GM18873 (cell line): ENCODE measurements around the gene USP20.
"Not testable (repeated sequence)": the region's sequence is repeated elsewhere in the genome, so short reads cannot be mapped to it uniquely, and the experiment has no call there.

Experiments
- ATAC-seq: cut with Tn5 transposase; IDR thresholded peaks from one replicate; pipeline ENCODE4 v1.9.1; 2021; ENCODE audit warnings: mild to moderate bottlenecking, moderate library complexity, moderate number of reproducible peaks; ENCODE audit not compliant: unreplicated experiment, low FRiP score

USP20 gene

DNA sequence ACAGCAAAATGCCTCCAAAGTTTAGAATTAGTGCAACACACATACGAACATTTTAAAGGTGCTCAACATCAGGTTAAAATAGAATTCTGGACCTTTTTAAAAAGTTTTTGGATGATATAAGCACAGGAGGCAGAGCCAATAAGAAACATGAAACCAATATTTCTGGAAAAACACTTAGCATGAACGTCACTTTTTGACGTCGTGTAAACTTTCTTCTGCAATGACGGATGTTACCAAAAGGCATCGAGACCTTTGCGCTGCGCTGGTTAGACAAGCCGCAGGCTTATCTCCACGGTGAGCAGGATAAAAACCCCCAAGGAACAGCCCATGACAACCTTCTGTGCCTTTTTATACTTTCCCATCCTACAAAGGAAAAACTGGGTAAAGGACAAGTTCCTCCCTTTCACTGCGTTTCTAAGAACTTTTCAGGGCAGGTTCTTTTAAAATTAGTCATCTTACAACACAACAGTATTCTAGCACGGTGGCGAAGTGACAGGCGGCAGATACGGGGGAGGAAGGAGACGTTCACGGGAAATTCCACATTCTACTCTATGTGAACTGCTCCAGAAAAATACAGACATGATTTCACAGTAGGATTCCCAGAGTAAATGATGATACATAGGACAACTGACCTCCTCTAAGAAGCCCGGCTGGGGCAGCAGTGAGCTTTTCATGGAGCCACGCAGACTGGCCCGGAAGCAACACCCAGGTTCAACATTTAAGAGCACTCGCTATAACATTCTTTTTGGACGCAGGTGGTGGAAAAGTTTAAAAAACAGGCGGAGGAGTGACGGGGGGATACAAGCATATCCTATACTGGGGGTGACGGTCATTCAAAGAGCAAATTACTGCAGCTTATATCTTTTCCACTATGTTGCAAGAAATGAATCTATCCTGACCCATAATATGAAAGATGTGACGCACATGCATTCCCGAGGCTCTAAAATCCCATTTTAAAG is 52.4 kb downstream of the USP20 start:
- ATAC-seq: no peak

GRCh38 chr9:129888293-129889121 is 53.2 kb downstream of the USP20 start:
- ATAC-seq: peak; percentile 54

- ATAC-seq: no peak
These were observed 54.1 kb downstream of the USP20 start for GRCh38 chr9:129889122-129889940.

- ATAC-seq: no peak
These were observed 54.9 kb downstream of the USP20 start for GRCh38 chr9:129889941-129890717.

DNA sequence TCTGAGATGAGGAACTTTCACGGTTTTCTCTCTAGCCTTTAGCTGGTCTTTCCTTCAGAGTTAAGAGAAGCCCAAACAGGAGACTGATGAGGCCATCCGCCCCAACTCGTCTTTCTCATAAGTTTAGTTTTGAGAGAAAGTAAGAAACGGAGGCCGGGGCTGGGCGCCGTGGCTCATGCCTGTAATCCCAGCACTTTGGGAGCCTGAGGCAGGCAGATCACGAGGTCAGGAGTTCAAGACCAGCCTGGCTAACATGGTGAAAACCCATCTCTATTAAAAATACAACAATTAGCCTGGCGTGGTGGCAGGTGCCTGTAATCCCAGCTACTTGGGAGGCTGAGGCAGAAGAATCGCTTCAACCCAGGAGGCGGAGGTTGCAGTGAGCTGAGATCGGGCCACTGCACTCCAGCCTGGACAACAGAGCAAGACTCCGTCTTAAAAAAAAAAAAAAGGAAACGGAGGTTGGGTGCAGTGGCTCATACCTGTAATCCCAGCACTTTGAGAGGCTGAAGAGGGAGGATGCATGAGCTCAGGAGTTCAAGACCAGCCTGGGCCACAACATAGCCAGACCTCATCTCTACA is 55.6 kb downstream of the USP20 start:
- ATAC-seq: not testable (repeated sequence)

GRCh38 chr9:129891569-129891968 is 56.3 kb downstream of the USP20 start:
- no peak for ATAC-seq

GRCh38 chr9:129894120-129894823 is 59.0 kb downstream of the USP20 start:
- ATAC-seq: no peak

DNA sequence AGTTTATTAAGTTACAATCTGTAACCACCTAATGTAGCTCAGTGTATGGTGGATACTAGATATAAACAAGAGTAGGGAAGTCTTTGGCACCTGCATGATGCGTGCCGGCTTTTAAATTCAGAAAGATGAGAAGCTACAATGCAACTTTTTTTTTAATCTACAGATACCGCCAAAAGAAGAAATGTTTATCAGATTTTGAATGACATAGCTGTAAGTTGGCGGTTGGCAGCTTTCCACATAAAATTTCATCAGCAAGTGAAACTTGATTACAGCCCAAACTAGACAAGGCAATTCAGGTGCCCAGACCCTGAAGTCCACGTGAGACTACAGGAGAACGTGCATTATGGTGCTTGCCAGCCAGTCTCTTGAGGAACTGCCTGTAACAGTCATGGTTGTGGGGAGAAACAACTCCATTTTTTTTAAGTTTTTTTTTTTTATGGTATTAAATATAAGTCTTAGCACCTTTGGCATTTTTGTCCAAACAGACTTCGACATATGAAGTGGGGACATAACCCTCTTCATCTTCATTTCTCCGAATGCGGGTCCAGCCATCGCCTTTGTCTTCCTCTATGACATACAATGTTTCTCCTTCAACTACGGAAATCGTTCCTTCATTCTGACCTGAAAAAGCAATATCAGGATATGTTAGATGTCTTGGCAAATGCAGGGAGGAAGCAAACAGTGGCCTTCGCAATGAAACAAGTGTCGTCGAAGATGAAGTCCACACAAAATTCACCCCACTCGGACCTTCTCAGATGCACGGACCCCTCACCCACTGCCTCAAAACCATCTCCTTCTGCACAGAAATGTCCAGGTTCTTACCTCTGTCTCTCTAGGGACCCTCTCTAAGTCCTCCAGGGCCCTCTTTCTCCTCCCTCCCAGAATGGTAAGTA is 60.4 kb downstream of the USP20 start:
- ATAC-seq: no peak

DNA sequence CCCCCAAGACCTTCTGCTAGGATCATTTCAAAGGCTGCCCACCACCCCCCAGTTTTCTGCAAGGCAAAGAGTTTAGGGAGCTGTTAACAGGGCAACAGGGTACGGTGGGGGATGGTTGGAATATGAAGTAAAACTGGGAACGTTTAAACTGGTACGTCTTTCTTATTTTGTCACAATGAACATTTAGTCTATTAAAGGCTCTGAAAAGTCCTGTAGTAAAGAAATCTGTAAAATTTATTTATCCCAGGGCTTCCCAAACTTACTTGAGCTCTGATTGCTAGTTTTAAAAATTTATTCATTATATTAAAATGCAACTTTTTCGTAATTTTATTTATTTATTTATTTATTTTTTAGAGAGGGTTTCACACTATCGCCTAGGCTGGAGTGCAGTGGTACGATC is 62.0 kb downstream of the USP20 start:
- ATAC-seq: no peak

DNA sequence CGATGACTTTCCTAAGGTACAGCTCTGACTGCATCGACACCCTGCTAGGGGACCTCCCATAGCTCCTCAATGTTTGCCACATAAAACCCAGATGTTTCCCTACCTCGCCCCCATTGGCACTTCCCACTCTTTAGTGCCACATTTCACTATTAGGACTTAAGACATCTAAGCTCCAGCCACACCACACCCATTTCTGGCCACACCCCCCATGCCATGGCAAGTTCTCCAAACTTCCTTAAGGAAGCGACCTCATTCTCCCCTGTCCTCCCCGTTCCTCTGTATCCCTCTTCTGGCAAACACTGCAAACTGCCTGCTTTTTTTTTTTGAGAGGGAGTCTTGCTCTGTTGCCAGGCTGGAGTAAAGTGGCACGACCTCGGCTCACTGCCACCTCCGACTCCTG is 62.9 kb downstream of the USP20 start:
- no peak for ATAC-seq

- no peak for ATAC-seq
These were observed 64.4 kb downstream of the USP20 start for GRCh38 chr9:129899620-129900019.

- ATAC-seq: peak; percentile 52
These were observed 65.2 kb downstream of the USP20 start for GRCh38 chr9:129900263-129901027.

DNA sequence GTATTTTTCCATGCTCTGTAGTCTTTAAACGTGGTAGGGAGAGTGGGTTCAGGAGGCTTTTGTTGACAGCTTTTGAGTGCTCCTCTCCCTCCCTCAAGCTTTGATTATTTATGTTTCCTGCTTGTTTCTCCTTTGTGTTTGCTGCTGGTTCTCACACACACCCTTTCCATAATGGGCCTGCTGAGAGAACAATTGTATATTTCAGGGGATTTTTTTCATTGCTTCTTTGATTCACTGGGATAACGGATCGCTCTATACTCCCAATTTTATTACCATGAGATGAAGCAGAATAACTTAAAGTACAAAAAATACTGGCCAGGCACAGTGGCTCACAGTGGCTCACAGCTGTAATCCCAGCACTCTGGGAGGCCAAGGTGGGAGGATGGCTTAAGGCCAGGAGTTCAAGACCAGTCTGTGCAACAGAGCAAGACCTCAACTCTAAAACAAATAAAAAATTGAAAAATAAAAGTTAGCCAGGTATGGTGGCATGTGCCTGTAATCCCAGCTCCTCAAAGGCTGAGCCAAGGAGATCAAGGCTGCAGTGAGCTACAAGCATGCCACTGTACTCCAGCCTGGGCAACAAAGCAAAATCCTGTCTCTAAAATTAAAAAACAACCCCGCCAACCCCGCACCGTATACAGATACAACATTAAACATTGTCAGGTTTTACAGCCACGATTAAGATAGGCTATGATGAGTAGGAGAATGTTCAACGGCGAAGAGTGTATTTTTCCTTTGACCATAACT is 66.9 kb downstream of the USP20 start:
- ATAC-seq: no peak

- no peak for ATAC-seq
These were observed 67.5 kb downstream of the USP20 start for GRCh38 chr9:129902740-129903134.

DNA sequence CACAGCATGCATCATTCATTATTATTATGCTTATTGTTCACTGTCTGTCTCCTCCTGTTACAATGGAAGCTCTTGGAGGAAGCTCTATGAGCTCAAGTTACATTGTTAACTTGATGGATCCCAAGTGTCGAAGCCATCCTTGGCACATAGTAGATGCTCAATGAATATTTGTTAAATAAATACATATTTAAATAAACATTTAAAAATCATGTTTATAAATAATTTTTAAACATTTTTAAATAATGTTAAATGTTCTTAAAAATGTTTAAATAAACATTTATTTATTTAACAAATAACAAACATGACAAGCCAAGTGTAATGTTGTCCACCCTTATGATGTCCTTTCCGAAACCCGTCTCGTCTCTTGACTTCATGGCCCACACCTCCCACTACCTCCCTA is 69.5 kb downstream of the USP20 start:
- no peak for ATAC-seq

DNA sequence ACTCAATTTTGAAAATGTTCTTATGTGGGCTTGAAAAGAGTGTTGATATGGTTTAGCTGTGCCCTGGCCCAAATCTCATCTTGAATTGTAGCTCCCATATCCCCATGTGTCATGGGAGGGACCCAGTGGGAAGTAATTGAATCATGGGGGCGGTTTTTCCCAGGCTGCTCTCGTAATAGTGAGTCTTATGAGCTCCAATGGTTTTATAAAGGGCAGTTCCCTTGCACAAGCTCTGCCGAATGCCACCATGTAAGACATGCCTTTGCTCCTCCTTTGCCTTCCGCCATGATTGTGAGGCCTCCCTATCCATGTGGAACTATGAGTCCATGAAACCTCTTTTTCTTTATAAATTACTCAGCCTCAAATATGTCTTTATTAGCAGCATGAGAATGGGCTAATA is 71.0 kb downstream of the USP20 start:
- ATAC-seq: no peak
